Neural progenitor cell (in vitro differentiated cells): ENCODE results near the gene LYAR. TPM values are rescaled to one million over a fixed set of nuclear protein-coding genes. Genes with fewer than 3 reads are reported as not detected.

Experiments used
- DNase-seq: peaks from one replicate; pipeline ENCODE4 v3.0.0-alpha.2; 2016; ENCODE audit warnings: low spot score
- H2AFZ ChIP-seq: fragments of 200-600 bp; sonication (generic); replicated peaks from 2 replicates; pipeline ENCODE4 v1.6.1; 2016; ENCODE audit warnings: antibody characterized with exemption
- H3F3A ChIP-seq: fragments of 200-600 bp; sonication (generic); 2 replicates; pipeline ENCODE4 v1.6.1; 2016; ENCODE audit warnings: antibody characterized with exemption, low read depth
- H3K27ac ChIP-seq: fragments of 200-600 bp; sonication (generic); 2 replicates; pipeline ENCODE4 v1.5.1; 2016; ENCODE audit warnings: mild to moderate bottlenecking
- H3K27me3 ChIP-seq: fragments of 200-600 bp; sonication (generic); 2 replicates; pipeline ENCODE4 v1.6.1; 2016; ENCODE audit warnings: mild to moderate bottlenecking, moderate library complexity
- H3K36me3 ChIP-seq: fragments of 200-600 bp; sonication (generic); 2 replicates; pipeline ENCODE4 v1.5.1; 2016
- H3K4me1 ChIP-seq: fragments of 200-600 bp; sonication (generic); 2 replicates; pipeline ENCODE4 v1.6.1; 2016; ENCODE audit warnings: mixed run types
- H3K4me2 ChIP-seq: fragments of 200-600 bp; sonication (generic); 2 replicates; pipeline ENCODE4 v1.6.1; 2016
- H3K4me3 ChIP-seq: fragments of 200-600 bp; sonication (generic); 2 replicates; pipeline ENCODE4 v1.5.1; 2016
- H3K79me2 ChIP-seq: fragments of 200-600 bp; sonication (generic); 2 replicates; pipeline ENCODE4 v1.6.1; 2016; ENCODE audit warnings: low read depth
- H3K9ac ChIP-seq: fragments of 200-600 bp; sonication (generic); 2 replicates; pipeline ENCODE4 v1.6.1; 2016
- H3K9me3 ChIP-seq: fragments of 200-600 bp; sonication (generic); 2 replicates; pipeline ENCODE4 v1.5.1; 2016; ENCODE audit warnings: low read depth
- H4K20me1 ChIP-seq: fragments of 200-600 bp; sonication (generic); 2 replicates; pipeline ENCODE4 v1.6.1; 2016; ENCODE audit warnings: low read depth
- H3K27ac Mint-ChIP-seq: 3 replicates; pipeline ENCODE4 v1.8.0; 2021; ENCODE audit warnings: mixed read lengths
- H3K27me3 Mint-ChIP-seq: 2 replicates; pipeline ENCODE4 v1.8.0; 2022; ENCODE audit warnings: low read depth, mild to moderate bottlenecking, inconsistent platforms, moderate library complexity, mixed read lengths; ENCODE audit not compliant: insufficient read depth
- H3K36me3 Mint-ChIP-seq: 3 replicates; pipeline ENCODE4 v1.8.0; 2021; ENCODE audit warnings: mixed read lengths
- H3K4me1 Mint-ChIP-seq: 3 replicates; pipeline ENCODE4 v1.8.0; 2021; ENCODE audit warnings: mixed read lengths
- H3K4me3 Mint-ChIP-seq: 3 replicates; pipeline ENCODE4 v1.8.0; 2021; ENCODE audit warnings: mild to moderate bottlenecking, moderate library complexity, mixed read lengths
- H3K9me3 Mint-ChIP-seq: 3 replicates; pipeline ENCODE4 v1.8.0; 2020; ENCODE audit warnings: mixed read lengths
- CTCF ChIP-seq: fragments of 200-600 bp; sonication (generic); IDR thresholded peaks from 2 replicates; pipeline ENCODE4 v1.5.1; 2017; ENCODE audit warnings: antibody characterized with exemption, mild to moderate bottlenecking
- EZH2 ChIP-seq: fragments of 200-600 bp; sonication (generic); IDR thresholded peaks from 2 replicates; pipeline ENCODE4 v1.6.1; 2017; ENCODE audit warnings: antibody characterized with exemption, mild to moderate bottlenecking, moderate library complexity
- EZH2phosphoT487 ChIP-seq: fragments of 200-600 bp; sonication (generic); IDR thresholded peaks from 2 replicates; pipeline ENCODE4 v1.6.1; 2017; ENCODE audit warnings: antibody characterized with exemption
- total RNA-seq: library from RNA; depleted of rRNA; stranded (reverse); fragments of >200 nt; gene quantifications from 2 replicates; pipeline ENCODE4 v1.2.3, GENCODE V29; 2015; ENCODE audit warnings: low replicate concordance

Gene LYAR
- total RNA-seq, 1 donor from 2014 or later, result 49.0 TPM

- peaks cover 5% of the 10 kb centered on the region for H3K4me1 Mint-ChIP-seq
- Histone ChIP-seq H3K9ac (no peak overlapping the region), H3K27me3 (peaks cover 13% of the 10 kb centered on the region), H3F3A (no peaks in the 10 kb centered on the region), H3K4me2 (no peak overlapping the region), H3K4me3 (no peak overlapping the region), H2AFZ (no peak overlapping the region), H3K4me1 (no peaks in the 10 kb centered on the region), H4K20me1 (no peaks in the 10 kb centered on the region), H3K36me3 (no peaks in the 10 kb centered on the region), H3K79me2 (no peaks in the 10 kb centered on the region), H3K9me3 (no peaks in the 10 kb centered on the region), H3K27ac (no peak overlapping the region)
- no peak overlapping the region for H3K27ac Mint-ChIP-seq
- no peak for DNase-seq
- TF ChIP-seq CTCF (no peak), EZH2phosphoT487 (no peak), EZH2 (no peak)
- H3K9me3 Mint-ChIP-seq, result peaks cover 2% of the 10 kb centered on the region
- H3K4me3 Mint-ChIP-seq, result no peak overlapping the region
- H3K36me3 Mint-ChIP-seq, result no peaks in the 10 kb centered on the region
- peaks cover 4% of the 10 kb centered on the region for H3K27me3 Mint-ChIP-seq
Observed at GRCh38 chr4:4330794-4331193, 40.8 kb upstream of the LYAR start.

GRCh38 chr4:4329496-4329895 is 39.5 kb upstream of the LYAR start:
- Histone ChIP-seq H3K27me3 (peaks cover 6% of the 10 kb centered on the region), H3K4me2 (no peak overlapping the region), H3K27ac (no peak overlapping the region), H2AFZ (no peak overlapping the region), H3F3A (no peaks in the 10 kb centered on the region), H3K9ac (no peak overlapping the region), H3K9me3 (no peaks in the 10 kb centered on the region), H3K36me3 (no peaks in the 10 kb centered on the region), H3K4me1 (no peaks in the 10 kb centered on the region), H4K20me1 (no peaks in the 10 kb centered on the region), H3K4me3 (no peak overlapping the region), H3K79me2 (no peaks in the 10 kb centered on the region)
- TF ChIP-seq EZH2 (no peak), EZH2phosphoT487 (no peak), CTCF (no peak)
- DNase-seq, result no peak
- Mint-ChIP-seq H3K27me3 (peaks cover 6% of the 10 kb centered on the region), H3K4me1 (peaks cover under 1% of the 10 kb centered on the region), H3K27ac (no peak overlapping the region), H3K4me3 (no peak overlapping the region), H3K36me3 (no peaks in the 10 kb centered on the region), H3K9me3 (peaks cover 2% of the 10 kb centered on the region)

- DNase-seq, result no peak
- Mint-ChIP-seq H3K4me1 (no peaks in the 10 kb centered on the region), H3K27me3 (peaks cover 6% of the 10 kb centered on the region)
Observed at GRCh38 chr4:4328840-4329239, 38.9 kb upstream of the LYAR start.

More at GRCh38 chr4:4328840-4329239, 38.9 kb upstream of the LYAR start:
- no peak overlapping the region for H2AFZ ChIP-seq
- H3K4me1 ChIP-seq, result no peaks in the 10 kb centered on the region
- no peaks in the 10 kb centered on the region for H3K27me3 ChIP-seq
- no peak for TF ChIP-seq CTCF
- TF ChIP-seq EZH2, result no peak
- TF ChIP-seq EZH2phosphoT487, result no peak
- no peaks in the 10 kb centered on the region for H3K36me3 ChIP-seq
- no peak overlapping the region for H3K9ac ChIP-seq
- H3K9me3 ChIP-seq, result no peaks in the 10 kb centered on the region
- H4K20me1 ChIP-seq, result no peaks in the 10 kb centered on the region
- Mint-ChIP-seq H3K9me3 (peaks cover 2% of the 10 kb centered on the region), H3K36me3 (no peaks in the 10 kb centered on the region), H3K27ac (no peak overlapping the region), H3K4me3 (no peak overlapping the region)
- no peak overlapping the region for H3K27ac ChIP-seq
- H3K4me2 ChIP-seq, result no peak overlapping the region
- no peaks in the 10 kb centered on the region for H3K79me2 ChIP-seq
- H3K4me3 ChIP-seq, result no peak overlapping the region
- H3F3A ChIP-seq, result no peaks in the 10 kb centered on the region
